Chondrocyte (in vitro differentiated cells): ENCODE measurements around the gene TJP3. TPM values are rescaled to one million over a fixed set of nuclear protein-coding genes. Genes with fewer than 3 reads are reported as not detected.

Experiments used
- DNase-seq: peaks from one replicate; pipeline ENCODE4 v3.0.0; 2021; ENCODE audit warnings: mixed read lengths, low spot score
- H3K27ac Mint-ChIP-seq: one replicate; pipeline ENCODE4 v1.8.0; 2021; ENCODE audit warnings: mild to moderate bottlenecking, moderate library complexity, mixed read lengths; ENCODE audit not compliant: unreplicated experiment
- H3K27me3 Mint-ChIP-seq: 2 replicates; pipeline ENCODE4 v1.8.0; 2021; ENCODE audit warnings: low read depth, mixed read lengths
- H3K36me3 Mint-ChIP-seq: 2 replicates; pipeline ENCODE4 v1.8.0; 2021; ENCODE audit warnings: low read depth, mixed read lengths
- H3K4me1 Mint-ChIP-seq: 2 replicates; pipeline ENCODE4 v1.8.0; 2021; ENCODE audit warnings: low read depth, mild to moderate bottlenecking, mixed read lengths
- H3K4me3 Mint-ChIP-seq: one replicate; pipeline ENCODE4 v1.8.0; 2021; ENCODE audit warnings: mild to moderate bottlenecking, moderate library complexity, mixed read lengths; ENCODE audit not compliant: unreplicated experiment
- H3K9me3 Mint-ChIP-seq: 2 replicates; pipeline ENCODE4 v1.8.0; 2021; ENCODE audit warnings: low read depth, mixed read lengths
- total RNA-seq: library from RNA; stranded (reverse); gene quantifications from 3 replicates; pipeline ENCODE4 v1.2.1, GENCODE V29; 2021
- TF ChIP-seq, protein P1 (sequence below): fragments of 200-600 bp; sonication (generic); IDR thresholded peaks from 2 replicates; pipeline ENCODE4 v1.5.0; 2021; ENCODE audit warnings: antibody characterized with exemption, mild to moderate bottlenecking, moderate library complexity

Gene TJP3
- total RNA-seq, 1 donor from 2014 or later, result not detected

DNA sequence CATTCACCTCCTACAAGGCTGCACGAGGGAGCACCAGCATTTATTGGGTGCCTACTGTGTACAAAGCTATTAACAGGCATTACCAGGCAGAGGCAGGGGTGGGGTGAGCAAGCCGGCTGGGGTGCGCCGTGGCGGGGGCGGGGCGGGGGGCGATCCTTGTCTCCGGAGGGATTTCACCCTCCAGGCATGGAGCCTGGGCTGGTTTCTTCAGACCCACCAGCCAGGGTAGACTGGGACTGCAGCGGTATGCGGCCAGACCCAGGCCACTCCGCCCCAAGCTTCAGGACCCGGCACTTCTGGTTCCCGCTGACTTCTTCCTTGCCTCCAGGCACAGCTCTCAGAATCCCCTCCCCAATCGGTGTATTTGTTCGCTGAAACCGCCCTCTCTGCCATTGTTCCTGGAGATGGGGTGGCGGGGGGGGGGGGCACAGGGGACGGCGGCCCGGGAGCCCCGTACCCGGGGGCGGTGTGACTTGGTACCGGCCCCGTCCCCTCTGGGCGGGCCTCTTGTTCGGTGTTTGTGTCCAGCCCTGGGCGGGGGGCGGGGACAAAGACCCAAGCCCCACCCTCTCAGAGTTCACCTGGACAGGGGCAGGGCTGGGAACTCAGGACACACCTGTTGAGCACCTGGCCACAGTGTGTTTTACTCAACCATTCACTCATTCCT is 14.4 kb downstream of the TJP3 start:
- Mint-ChIP-seq H3K27ac (no peak overlapping the region), H3K27me3 (peaks cover 11% of the 10 kb centered on the region), H3K9me3 (no peaks in the 10 kb centered on the region), H3K4me3 (no peak overlapping the region), H3K4me1 (peaks cover 11% of the 10 kb centered on the region), H3K36me3 (no peaks in the 10 kb centered on the region)
- DNase-seq, result no peak
- TF ChIP-seq, protein P1, sequence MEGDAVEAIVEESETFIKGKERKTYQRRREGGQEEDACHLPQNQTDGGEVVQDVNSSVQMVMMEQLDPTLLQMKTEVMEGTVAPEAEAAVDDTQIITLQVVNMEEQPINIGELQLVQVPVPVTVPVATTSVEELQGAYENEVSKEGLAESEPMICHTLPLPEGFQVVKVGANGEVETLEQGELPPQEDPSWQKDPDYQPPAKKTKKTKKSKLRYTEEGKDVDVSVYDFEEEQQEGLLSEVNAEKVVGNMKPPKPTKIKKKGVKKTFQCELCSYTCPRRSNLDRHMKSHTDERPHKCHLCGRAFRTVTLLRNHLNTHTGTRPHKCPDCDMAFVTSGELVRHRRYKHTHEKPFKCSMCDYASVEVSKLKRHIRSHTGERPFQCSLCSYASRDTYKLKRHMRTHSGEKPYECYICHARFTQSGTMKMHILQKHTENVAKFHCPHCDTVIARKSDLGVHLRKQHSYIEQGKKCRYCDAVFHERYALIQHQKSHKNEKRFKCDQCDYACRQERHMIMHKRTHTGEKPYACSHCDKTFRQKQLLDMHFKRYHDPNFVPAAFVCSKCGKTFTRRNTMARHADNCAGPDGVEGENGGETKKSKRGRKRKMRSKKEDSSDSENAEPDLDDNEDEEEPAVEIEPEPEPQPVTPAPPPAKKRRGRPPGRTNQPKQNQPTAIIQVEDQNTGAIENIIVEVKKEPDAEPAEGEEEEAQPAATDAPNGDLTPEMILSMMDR, result no peak

DNA sequence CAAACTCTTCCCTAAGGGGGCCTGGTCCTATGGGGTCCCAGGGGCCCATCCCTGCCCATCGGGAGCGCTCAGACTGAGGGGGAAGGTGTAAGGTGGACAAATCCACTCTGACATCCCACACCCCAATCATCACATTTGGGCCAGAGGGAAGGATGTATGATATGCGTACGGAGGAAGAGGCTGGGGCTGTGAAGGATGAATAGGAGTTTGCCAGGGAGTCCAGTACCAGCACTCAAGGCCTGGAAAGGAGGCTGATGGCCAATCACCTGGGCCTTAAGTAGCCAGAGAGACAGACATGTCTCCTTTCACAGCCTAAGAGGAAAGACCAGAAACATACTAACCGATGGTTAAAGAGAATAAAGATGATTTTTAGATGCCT is 14.9 kb downstream of the TJP3 start:
- no peaks in the 10 kb centered on the region for H3K9me3 Mint-ChIP-seq
- DNase-seq, result no peak
- TF ChIP-seq, protein P1, result no peak
- H3K27me3 Mint-ChIP-seq, result peaks cover 11% of the 10 kb centered on the region
- peaks cover 11% of the 10 kb centered on the region for H3K4me1 Mint-ChIP-seq
- no peak overlapping the region for H3K27ac Mint-ChIP-seq
- H3K4me3 Mint-ChIP-seq, result no peak overlapping the region
- no peaks in the 10 kb centered on the region for H3K36me3 Mint-ChIP-seq

DNA sequence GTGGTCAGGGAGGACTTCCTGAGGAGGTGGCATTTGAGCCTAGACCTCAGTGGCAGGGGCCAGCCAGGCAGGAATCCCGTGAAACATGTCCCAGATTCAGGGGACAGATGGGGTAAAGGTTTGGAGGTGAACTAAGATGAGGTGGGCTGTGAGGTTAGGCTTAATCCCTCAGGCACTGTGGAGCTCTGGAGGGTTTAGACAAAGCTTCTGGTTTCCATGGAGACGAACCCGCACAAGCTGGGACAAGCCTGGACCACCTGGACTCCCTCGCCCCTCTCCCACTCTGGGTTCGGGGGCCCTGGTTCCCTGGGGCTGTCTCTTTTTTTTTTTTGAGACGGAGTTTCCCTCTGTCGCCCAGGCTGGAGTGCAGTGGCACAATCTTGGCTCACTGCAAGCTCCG is 15.7 kb downstream of the TJP3 start:
- Mint-ChIP-seq H3K27me3 (peaks cover 11% of the 10 kb centered on the region), H3K9me3 (no peaks in the 10 kb centered on the region), H3K4me3 (no peak overlapping the region), H3K36me3 (no peaks in the 10 kb centered on the region), H3K27ac (no peak overlapping the region), H3K4me1 (peaks cover 11% of the 10 kb centered on the region)
- TF ChIP-seq, protein P1, result no peak
- DNase-seq, result no peak

DNA sequence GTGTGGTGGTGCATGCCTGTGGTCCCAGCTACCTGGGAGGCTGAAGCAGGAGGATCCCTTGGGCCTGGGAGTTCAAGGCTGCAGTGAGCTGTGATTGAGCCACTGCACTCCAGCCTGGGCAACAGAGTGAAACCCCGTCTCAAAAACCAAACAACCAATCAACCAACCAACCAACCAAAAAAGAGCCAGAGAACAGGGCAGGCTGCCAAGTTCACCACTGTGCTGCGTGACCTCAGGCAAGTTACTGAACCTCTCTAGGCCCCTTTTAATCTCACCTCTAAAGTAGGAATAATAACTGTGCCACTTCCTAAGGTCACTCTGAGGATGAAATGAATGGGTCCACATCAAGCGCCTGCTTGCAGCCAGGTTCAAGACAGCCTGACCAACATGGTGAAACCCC is 16.9 kb downstream of the TJP3 start:
- no peak overlapping the region for H3K4me3 Mint-ChIP-seq
- peaks cover 7% of the 10 kb centered on the region for H3K4me1 Mint-ChIP-seq
- no peaks in the 10 kb centered on the region for H3K9me3 Mint-ChIP-seq
- no peaks in the 10 kb centered on the region for H3K36me3 Mint-ChIP-seq
- TF ChIP-seq, protein P1, result no peak
- no peak overlapping the region for H3K27ac Mint-ChIP-seq
- peaks cover 9% of the 10 kb centered on the region for H3K27me3 Mint-ChIP-seq
- DNase-seq, result no peak

DNA sequence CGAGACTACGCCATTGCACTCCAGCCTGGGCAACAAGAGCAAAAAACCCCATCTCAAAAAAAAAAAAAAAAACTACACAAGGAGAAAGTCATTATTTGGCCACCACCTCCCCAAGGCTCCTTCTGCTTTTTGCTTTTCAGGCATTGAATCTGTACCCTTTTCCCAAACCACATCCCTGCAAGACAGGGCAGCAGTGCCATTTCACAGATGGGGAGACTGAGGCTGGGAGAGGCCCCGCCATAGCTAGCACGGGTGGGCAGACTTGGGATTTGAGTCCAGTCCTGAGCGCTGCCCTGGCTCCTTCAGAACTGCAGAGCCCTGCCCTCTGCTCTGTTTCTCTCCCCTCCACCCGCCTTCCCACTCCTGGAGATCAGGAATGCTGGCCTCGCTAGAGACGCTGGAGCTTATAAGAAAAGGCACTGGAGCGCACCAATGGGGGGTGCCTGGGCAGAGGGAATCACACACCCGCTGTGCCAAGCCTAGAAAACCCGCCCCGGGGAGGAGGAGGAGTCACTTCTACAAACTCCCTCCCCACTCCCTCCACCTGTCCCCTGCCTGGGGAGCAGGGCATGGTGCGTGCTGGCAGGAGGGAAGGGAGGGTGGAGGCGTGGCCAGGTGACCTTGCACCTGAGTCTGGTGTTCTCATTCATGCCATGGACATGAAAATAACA is 17.6 kb downstream of the TJP3 start:
- peaks cover 9% of the 10 kb centered on the region for H3K27me3 Mint-ChIP-seq
- no peak for DNase-seq
- H3K4me3 Mint-ChIP-seq, result no peak overlapping the region
- no peaks in the 10 kb centered on the region for H3K9me3 Mint-ChIP-seq
- no peak overlapping the region for H3K27ac Mint-ChIP-seq
- TF ChIP-seq, protein P1, result no peak
- H3K4me1 Mint-ChIP-seq, result peaks cover 7% of the 10 kb centered on the region
- H3K36me3 Mint-ChIP-seq, result no peaks in the 10 kb centered on the region
